ENCODE measurements around the gene HMCN2.

HMCN2 gene

GRCh38 chr9:130441031-130441430, 175.5 kb downstream of the HMCN2 start:
- DNase-seq: no peak

- no peak for DNase-seq
Observed at GRCh38 chr9:130442746-130443455, 177.3 kb downstream of the HMCN2 start.

- no peak for DNase-seq
Observed at GRCh38 chr9:130443456-130443801, 177.9 kb downstream of the HMCN2 start.

- no peak for DNase-seq
Observed at GRCh38 chr9:130443840-130444492, 178.4 kb downstream of the HMCN2 start.

- peak; percentile 88 for DNase-seq
Observed at GRCh38 chr9:130444565-130445221, 179.1 kb downstream of the HMCN2 start, which contains the start of gene ASS1. Gene ASS1, plus strand, starts transcription at chr9:130444961. Its CDS starts 7,268 bp downstream, at chr9:130452229.

GRCh38 chr9:130445268-130445983, 179.9 kb downstream of the HMCN2 start:
- DNase-seq: peak; percentile 36

- DNase-seq: no peak
Observed at GRCh38 chr9:130446101-130446861, 180.7 kb downstream of the HMCN2 start.

- DNase-seq: no peak
Observed at GRCh38 chr9:130447193-130447816, 181.7 kb downstream of the HMCN2 start.

- peak; percentile 43 for DNase-seq
Observed at GRCh38 chr9:130448035-130448624, 182.6 kb downstream of the HMCN2 start.

GRCh38 chr9:130448771-130449603, 183.4 kb downstream of the HMCN2 start:
- DNase-seq: no peak

- DNase-seq: no peak
Observed at GRCh38 chr9:130450344-130451003, 184.9 kb downstream of the HMCN2 start.

GRCh38 chr9:130451004-130451390, 185.4 kb downstream of the HMCN2 start:
- no peak for DNase-seq

- peak; percentile 92 for DNase-seq
Observed at GRCh38 chr9:130451509-130452388, 186.2 kb downstream of the HMCN2 start.

GRCh38 chr9:130452835-130453234, 187.3 kb downstream of the HMCN2 start:
- DNase-seq: no peak

GRCh38 chr9:130453487-130453886, 187.9 kb downstream of the HMCN2 start:
- peak; percentile 96 for DNase-seq

GRCh38 chr9:130454096-130454811, 188.7 kb downstream of the HMCN2 start:
- no peak for DNase-seq

- DNase-seq: no peak
Observed at GRCh38 chr9:130454812-130455325, 189.3 kb downstream of the HMCN2 start.
